Measurements from ENCODE around the gene TIPARP. TPM values are rescaled to one million over a fixed set of nuclear protein-coding genes. Genes with fewer than 3 reads are reported as not detected.

The TIPARP gene
- total and polyA plus RNA-seq, 2 of the 8 experiments (the other 6 are each of a cell fraction or from before 2014, with no cell fraction given): 1.6 to 5.8 TPM

DNA sequence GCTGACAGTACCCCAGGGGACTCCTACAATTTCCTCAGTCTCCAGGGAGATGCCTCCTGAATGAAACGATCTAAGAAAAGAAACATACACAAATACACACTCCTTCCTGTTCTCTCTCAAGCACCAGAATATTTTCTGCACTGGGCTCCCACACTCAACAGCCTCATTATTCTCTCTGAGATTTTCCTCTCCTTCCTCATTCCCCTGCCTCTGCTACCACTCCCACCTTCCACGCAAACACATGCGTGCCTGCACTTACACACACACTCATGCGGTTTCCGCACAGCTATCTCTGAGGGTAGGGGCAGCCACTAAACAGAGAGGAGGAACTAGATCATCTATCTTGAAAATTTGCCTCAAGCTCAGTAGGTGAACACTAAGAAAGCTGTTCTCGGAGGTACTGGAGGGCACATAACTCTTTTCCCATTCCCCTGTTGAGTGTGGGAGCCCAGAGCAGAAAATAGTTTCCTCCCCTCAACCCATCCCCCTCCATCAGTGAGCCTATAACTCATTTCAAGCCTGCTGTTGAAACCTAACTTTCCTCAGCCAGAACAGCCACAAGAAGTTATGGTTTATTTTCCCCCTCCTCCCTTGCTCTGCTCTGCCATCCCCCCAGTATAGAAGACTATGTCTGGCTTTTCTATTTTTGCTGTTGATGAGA is 30.5 kb upstream of the TIPARP start:
- H2BK15ac ChIP-seq (ENCODE audit: low read length): no peak overlapping the region
- H3K4ac ChIP-seq (replicated peaks; ENCODE audit: insufficient read length, low read depth, low read length): no peak overlapping the region
- H3K23ac ChIP-seq (ENCODE audit: insufficient read length): no peak overlapping the region
- H3K4me1 ChIP-seq (replicated peaks in 1 of 4; ENCODE audit: control insufficient read depth in 3 of 4, insufficient read depth in 4 of 4, low read length in 3 of 4): peaks cover 0 to 13% (median 4%) of the 10 kb centered on the region in 4 experiments; a peak in 3 of 7 replicates
- no peak overlapping the region for H4K91ac ChIP-seq (replicated peaks; ENCODE audit: insufficient read length, low read length)
- DNase-seq (ENCODE audit: low read depth in 1 of 2, low spot score in 2 of 2) (no peak), FAIRE-seq (no peak)
- no peaks in the 10 kb centered on the region; the same call in 1 of the 2 replicates for H3K23me2 ChIP-seq (ENCODE audit: low read depth, low read length)
- ChIA-PET CTCF (ENCODE audit: partially characterized antibody) (interaction anchor here (0.5 to 0.6 kb wide), 2 partner anchors 103 to 863 kb away, joined by 3 read pairs; no protein-coding TSS in a partner anchor), POLR2A (ENCODE audit: partially characterized antibody) (interaction anchor here (1.2 kb wide), 1 partner anchor 38 kb away, joined by 4 read pairs; no protein-coding TSS in a partner anchor)
- H2BK20ac ChIP-seq (ENCODE audit: low read length): no peak overlapping the region; the same call in 1 of the 2 replicates
- peak overlapping the region in 1 of 2 experiments; percentile 18; a peak in 1 of 4 replicates for H3K4me2 ChIP-seq (ENCODE audit: insufficient read depth in 1 of 2, low read depth in 2 of 2, low read length in 2 of 2)
- no peak overlapping the region for H3K27ac ChIP-seq (ENCODE audit: low read depth, low read length)
- H4K20me1 ChIP-seq (replicated peaks in 1 of 2; ENCODE audit: control insufficient read depth in 1 of 2, insufficient read depth in 2 of 2, low read length in 2 of 2): no peaks in the 10 kb centered on the region
- H3K9me3 ChIP-seq (ENCODE audit: insufficient read depth in 2 of 2, low read depth in 1 of 2, low read length in 1 of 2): no peaks in the 10 kb centered on the region
- H3K18ac ChIP-seq (ENCODE audit: extremely low read depth, low read length): no peak overlapping the region
- no peak overlapping the region for H2BK120ac ChIP-seq (replicated peaks; ENCODE audit: low read depth, low read length)
- no peak overlapping the region for H3K4me3 ChIP-seq (ENCODE audit: extremely low read depth in 1 of 4, insufficient read depth in 2 of 4, low read depth in 3 of 4, low read length in 4 of 4)
- H3K36me3 ChIP-seq (ENCODE audit: control insufficient read depth in 2 of 4, insufficient read depth in 4 of 4, low read length in 3 of 4): no peaks in the 10 kb centered on the region
- H4K8ac ChIP-seq (ENCODE audit: extremely low read depth, insufficient read depth, low read length): no peak overlapping the region
- H2BK5ac ChIP-seq (ENCODE audit: low read depth, low read length): peak overlapping the region; percentile 61; the same call in 1 of the 2 replicates
- no peak overlapping the region for H3K56ac ChIP-seq (replicated peaks; ENCODE audit: insufficient read length, low read depth, low read length)
- H3K79me2 ChIP-seq (ENCODE audit: control insufficient read depth in 1 of 2, insufficient read depth in 2 of 2, low read length in 2 of 2): no peaks in the 10 kb centered on the region
- peak overlapping the region; percentile 45 for H2AFZ ChIP-seq (ENCODE audit: low read length)
- H4K5ac ChIP-seq (ENCODE audit: insufficient read length, low read depth, low read length): no peak overlapping the region
- H3K27me3 ChIP-seq (replicated peaks in 1 of 4; ENCODE audit: control insufficient read depth in 3 of 4, extremely low read depth in 1 of 4, insufficient read depth in 3 of 4, low read length in 3 of 4): no peaks in the 10 kb centered on the region; a peak in 1 of 7 replicates
- H3K14ac ChIP-seq (ENCODE audit: insufficient read length): no peak overlapping the region
- 80% methylated on average over 6 of the region's 6 CpGs; no CpG with 5 or more reads in 1 of the 2 experiments for WGBS, 2 experiments (ENCODE audit: extremely low coverage in 1 of 2, insufficient coverage in 1 of 2, insufficient read length in 1 of 2, insufficient replicate concordance in 2 of 2, low coverage in 1 of 2, low lambda C conversion rate in 2 of 2, missing lambda C conversion rate in 1 of 2)
- no peak overlapping the region for H2AK5ac ChIP-seq (ENCODE audit: low read depth, low read length)
- H3K9ac ChIP-seq (replicated peaks in 1 of 4; ENCODE audit: extremely low read depth in 1 of 4, low read depth in 3 of 4, low read length in 3 of 4): no peak overlapping the region
- no peaks in the 10 kb centered on the region for H3K79me1 ChIP-seq (ENCODE audit: low read depth, low read length)
- H2BK12ac ChIP-seq (ENCODE audit: low read depth, low read length): 0 out of 2 replicates have a peak overlapping the region, but pooled peaks have one; percentile 27
- TF ChIP-seq EZH2 (IDR thresholded peaks at IDR 0.05; ENCODE audit: low read depth, low read length, severe bottlenecking) (no peak), SIRT6 (IDR thresholded peaks at IDR 0.05; ENCODE audit: low read length) (no peak), HDAC2 (IDR thresholded peaks at IDR 0.05; ENCODE audit: borderline replicate concordance in 1 of 2, low read depth in 2 of 2, low read length in 2 of 2) (no peak), YY1 (IDR thresholded peaks at IDR 0.05; ENCODE audit: low read depth, low read length) (no peak)
